Muscle layer of colon (tissue), 2 donors: ENCODE results near the gene C3orf52.

ENCODE experiments used
- H3K27ac ChIP-seq: one replicate; pipeline ENCODE4 v1.7.0; 2013; ENCODE audit warnings: low read depth, mild to moderate bottlenecking, low read length, moderate library complexity
- H3K27me3 ChIP-seq, 2 donors: one replicate each; pipeline ENCODE4 v1.7.0; 2013; ENCODE audit warnings: low read length in 2 of 2, mild to moderate bottlenecking in 2 of 2; ENCODE audit not compliant: insufficient read depth in 2 of 2, control insufficient read depth in 1 of 2
- H3K36me3 ChIP-seq: one replicate; pipeline ENCODE4 v1.7.0; 2013; ENCODE audit warnings: mild to moderate bottlenecking, low read length; ENCODE audit not compliant: insufficient read depth
- H3K4me1 ChIP-seq: one replicate; pipeline ENCODE4 v1.7.0; 2013; ENCODE audit warnings: mild to moderate bottlenecking, low read length; ENCODE audit not compliant: insufficient read depth
- H3K4me3 ChIP-seq, 2 donors: one replicate each; pipeline ENCODE4 v1.7.0; 2013; ENCODE audit warnings: low read length in 2 of 2, low read depth in 1 of 2, mild to moderate bottlenecking in 1 of 2, moderate library complexity in 1 of 2
- H3K9ac ChIP-seq: one replicate; pipeline ENCODE4 v1.7.0; 2013; ENCODE audit warnings: low read length
- H3K9me3 ChIP-seq: one replicate; pipeline ENCODE4 v1.7.0; 2013; ENCODE audit warnings: mild to moderate bottlenecking, low read length
- donor health status: abdominal sarcoma.
- donor health status: Adenocarcinoma of cecum.

C3orf52 gene

GRCh38 chr3:112087746-112088145, 1.6 kb downstream of the C3orf52 start:
- no peak overlapping the region for H3K4me3 ChIP-seq
- no peaks in the 10 kb centered on the region for H3K4me1 ChIP-seq
- H3K9ac ChIP-seq, result no peak overlapping the region
- no peaks in the 10 kb centered on the region for H3K36me3 ChIP-seq
- no peaks in the 10 kb centered on the region for H3K9me3 ChIP-seq
- no peak overlapping the region for H3K27ac ChIP-seq
- no peaks in the 10 kb centered on the region for H3K27me3 ChIP-seq

DNA sequence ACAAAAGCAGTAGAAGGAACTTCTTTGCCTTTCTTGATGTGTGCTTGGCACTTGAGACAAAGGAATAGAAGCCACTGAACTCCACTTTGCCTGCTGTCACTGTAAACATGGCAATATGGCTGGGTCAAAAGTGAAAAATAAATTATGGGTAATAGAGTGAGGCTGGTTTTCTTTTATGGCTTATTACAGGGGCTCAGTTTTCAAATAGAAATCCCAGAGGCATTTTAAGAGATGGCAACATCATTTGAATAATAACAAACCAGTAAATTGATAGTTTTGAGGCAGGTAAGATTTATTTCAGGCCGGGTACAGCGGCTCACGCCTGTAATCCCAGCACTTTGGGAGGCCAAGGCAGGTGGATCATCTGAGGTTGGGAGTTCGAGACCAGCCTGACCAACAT, 2.8 kb downstream of the C3orf52 start:
- Histone ChIP-seq H3K4me3 (no peak overlapping the region), H3K27ac (no peak overlapping the region), H3K4me1 (no peaks in the 10 kb centered on the region), H3K27me3 (no peaks in the 10 kb centered on the region), H3K9ac (no peak overlapping the region), H3K9me3 (no peaks in the 10 kb centered on the region), H3K36me3 (no peaks in the 10 kb centered on the region)

- H3K36me3 ChIP-seq, result no peaks in the 10 kb centered on the region
- H3K27ac ChIP-seq, result no peak overlapping the region
- H3K9ac ChIP-seq, result no peak overlapping the region
- no peaks in the 10 kb centered on the region for H3K4me1 ChIP-seq
- H3K4me3 ChIP-seq, result no peak overlapping the region
- H3K9me3 ChIP-seq, result no peaks in the 10 kb centered on the region
- no peaks in the 10 kb centered on the region for H3K27me3 ChIP-seq
Measured at GRCh38 chr3:112089956-112090886, 4.0 kb downstream of the C3orf52 start.

- Histone ChIP-seq H3K27me3 (no peaks in the 10 kb centered on the region), H3K4me1 (no peaks in the 10 kb centered on the region), H3K36me3 (no peaks in the 10 kb centered on the region), H3K27ac (no peak overlapping the region), H3K4me3 (no peak overlapping the region), H3K9me3 (no peaks in the 10 kb centered on the region), H3K9ac (no peak overlapping the region)
Measured at GRCh38 chr3:112090887-112091586, 4.8 kb downstream of the C3orf52 start.

DNA sequence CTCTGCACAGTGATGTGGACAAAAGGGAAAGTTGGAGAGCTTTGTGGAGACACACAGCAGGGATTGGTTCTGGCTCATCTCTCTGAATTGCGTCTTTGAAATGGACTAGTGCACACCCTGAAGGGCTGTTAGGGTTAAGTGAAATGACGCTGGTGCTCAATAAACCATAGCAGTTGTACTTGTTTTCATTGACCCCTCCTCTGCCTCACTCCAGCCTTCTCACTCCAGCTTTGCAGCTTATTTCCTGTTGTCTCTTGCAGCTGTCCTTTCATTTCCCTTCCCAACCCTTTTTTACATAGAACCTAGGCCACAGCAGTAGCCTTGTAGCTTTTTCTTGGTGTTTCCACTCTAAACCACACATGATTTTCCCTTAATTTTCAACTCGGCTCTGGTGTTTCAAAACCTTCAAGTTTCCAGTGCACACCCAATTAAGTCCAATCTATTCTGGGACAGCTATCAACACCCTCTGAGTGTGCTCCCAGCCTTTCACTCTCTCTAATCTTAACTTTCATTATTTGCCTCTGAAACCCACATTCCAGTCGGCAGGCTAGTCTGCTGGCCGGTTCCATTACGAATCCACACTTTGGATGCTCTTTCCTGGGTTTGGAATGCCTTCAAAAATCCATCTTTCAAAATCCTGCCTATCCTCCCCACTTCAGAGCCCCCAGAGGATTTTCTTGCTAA, 6.4 kb downstream of the C3orf52 start:
- no peaks in the 10 kb centered on the region for H3K9me3 ChIP-seq
- H3K4me3 ChIP-seq, result no peak overlapping the region
- H3K27me3 ChIP-seq, result no peaks in the 10 kb centered on the region
- no peaks in the 10 kb centered on the region for H3K36me3 ChIP-seq
- no peak overlapping the region for H3K9ac ChIP-seq
- H3K27ac ChIP-seq, result no peak overlapping the region
- H3K4me1 ChIP-seq, result no peaks in the 10 kb centered on the region

DNA sequence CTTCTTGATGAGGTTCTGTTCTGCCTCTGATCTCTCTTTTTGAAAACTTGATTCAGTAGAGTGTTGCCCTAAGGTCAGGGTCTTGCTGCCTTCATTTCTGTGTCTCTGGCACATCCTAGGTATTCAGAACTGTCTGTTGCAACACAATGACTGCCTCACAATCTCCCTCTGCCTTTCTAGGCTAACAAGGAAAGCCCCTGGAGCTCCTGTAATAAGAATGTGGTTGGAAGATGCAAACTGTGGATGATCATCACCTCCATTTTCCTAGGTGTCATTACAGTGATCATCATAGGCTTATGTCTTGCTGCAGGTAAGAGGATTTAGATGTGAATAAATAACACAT, 7.0 kb downstream of the C3orf52 start:
- H3K9me3 ChIP-seq, result no peaks in the 10 kb centered on the region
- no peak overlapping the region for H3K4me3 ChIP-seq
- H3K9ac ChIP-seq, result no peak overlapping the region
- H3K36me3 ChIP-seq, result no peaks in the 10 kb centered on the region
- no peak overlapping the region for H3K27ac ChIP-seq
- H3K27me3 ChIP-seq, result no peaks in the 10 kb centered on the region
- no peaks in the 10 kb centered on the region for H3K4me1 ChIP-seq

GRCh38 chr3:112095731-112096130, 9.5 kb downstream of the C3orf52 start:
- Histone ChIP-seq H3K27me3 (no peaks in the 10 kb centered on the region), H3K27ac (no peak overlapping the region), H3K9ac (no peak overlapping the region), H3K9me3 (no peaks in the 10 kb centered on the region), H3K36me3 (no peaks in the 10 kb centered on the region), H3K4me1 (no peaks in the 10 kb centered on the region), H3K4me3 (no peak overlapping the region)

DNA sequence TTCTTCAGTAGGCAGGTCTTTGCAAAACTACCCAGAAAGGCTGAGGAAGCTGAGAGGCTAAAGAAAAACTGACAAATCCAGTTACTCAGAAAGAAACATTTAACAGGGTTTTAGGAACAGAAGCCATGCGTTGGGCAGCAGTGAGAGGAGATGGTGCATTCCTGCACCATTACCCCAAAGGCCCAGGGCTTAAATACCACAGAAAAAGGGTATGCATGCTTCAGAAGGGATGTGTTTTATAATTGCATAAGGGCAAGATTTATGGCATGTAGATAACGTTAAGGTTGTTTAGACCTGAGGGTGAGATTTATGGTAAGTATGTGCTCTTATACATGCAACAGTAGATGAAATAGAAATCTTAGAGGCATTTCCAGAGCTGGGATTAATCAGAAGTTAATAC, 10.0 kb downstream of the C3orf52 start:
- Histone ChIP-seq H3K36me3 (no peaks in the 10 kb centered on the region), H3K9ac (no peak overlapping the region), H3K9me3 (no peaks in the 10 kb centered on the region), H3K27me3 (no peaks in the 10 kb centered on the region), H3K4me1 (no peaks in the 10 kb centered on the region), H3K27ac (no peak overlapping the region), H3K4me3 (no peak overlapping the region)

GRCh38 chr3:112097378-112097777, 11.2 kb downstream of the C3orf52 start:
- Histone ChIP-seq H3K27me3 (no peaks in the 10 kb centered on the region), H3K4me1 (no peaks in the 10 kb centered on the region), H3K36me3 (no peaks in the 10 kb centered on the region), H3K27ac (no peak overlapping the region), H3K9me3 (no peaks in the 10 kb centered on the region), H3K4me3 (no peak overlapping the region), H3K9ac (no peak overlapping the region)

- Histone ChIP-seq H3K9me3 (no peaks in the 10 kb centered on the region), H3K27me3 (no peaks in the 10 kb centered on the region), H3K27ac (no peak overlapping the region), H3K9ac (no peak overlapping the region), H3K36me3 (no peaks in the 10 kb centered on the region), H3K4me1 (no peaks in the 10 kb centered on the region), H3K4me3 (no peak overlapping the region)
Measured at GRCh38 chr3:112101916-112102315, 15.7 kb downstream of the C3orf52 start.

GRCh38 chr3:112104774-112105173, 18.6 kb downstream of the C3orf52 start:
- no peak overlapping the region for H3K27ac ChIP-seq

More at GRCh38 chr3:112104774-112105173, 18.6 kb downstream of the C3orf52 start:
- no peak overlapping the region for H3K4me3 ChIP-seq
- no peak overlapping the region for H3K9ac ChIP-seq
- H3K27me3 ChIP-seq, result no peaks in the 10 kb centered on the region
- no peaks in the 10 kb centered on the region for H3K4me1 ChIP-seq
- no peaks in the 10 kb centered on the region for H3K36me3 ChIP-seq
- no peaks in the 10 kb centered on the region for H3K9me3 ChIP-seq
